Natural killer cell (primary cell): ENCODE measurements around the gene SPAG9. TPM values are rescaled to one million over a fixed set of nuclear protein-coding genes. Genes with fewer than 3 reads are reported as not detected.
A peak's percentile ranks its signal among the peaks of the same experiment; 100 is the strongest.

Experiments used
- ATAC-seq, 3 donors: fragments of 150-1000 bp in 2 of 3; fragments of 200-7000 bp in 1 of 3; cut with Tn5 transposase; 1 replicate in 1 of 3; 2 replicates in 2 of 3; pipeline ENCODE4 v1.10.0; 2021; ENCODE audit warnings: mild to moderate bottlenecking in 2 of 3, moderate library complexity in 2 of 3
- DNase-seq, 2 donors: peaks; one replicate each; pipeline versions ENCODE4 v3.0.0 to v3.0.0-alpha.2; 2013 to 2021; ENCODE audit warnings: mixed read lengths in 1 of 2
- H3K27ac ChIP-seq: one replicate; pipeline ENCODE4 v1.5.1; 2013; ENCODE audit warnings: mild to moderate bottlenecking, low read length
- H3K27me3 ChIP-seq: one replicate; pipeline ENCODE4 v1.6.1; 2013; ENCODE audit warnings: low read length; ENCODE audit not compliant: control insufficient read depth, insufficient read depth
- H3K36me3 ChIP-seq: one replicate; pipeline ENCODE4 v1.6.1; 2013; ENCODE audit warnings: low read length; ENCODE audit not compliant: control insufficient read depth, insufficient read depth
- H3K4me1 ChIP-seq: one replicate; pipeline ENCODE4 v1.6.1; 2013; ENCODE audit warnings: low read length; ENCODE audit not compliant: control insufficient read depth, insufficient read depth
- H3K4me3 ChIP-seq: one replicate; pipeline ENCODE4 v1.5.1; 2013; ENCODE audit warnings: low read length
- H3K9me3 ChIP-seq: one replicate; pipeline ENCODE4 v1.6.1; 2013; ENCODE audit warnings: low read length; ENCODE audit not compliant: control insufficient read depth, insufficient read depth
- H3K27ac Mint-ChIP-seq, 2 donors: one replicate each; pipeline ENCODE4 v1.8.0; 2022; ENCODE audit warnings: mild to moderate bottlenecking in 2 of 2, mixed read lengths in 2 of 2, moderate library complexity in 1 of 2
- H3K27me3 Mint-ChIP-seq, 2 donors: one replicate each; pipeline ENCODE4 v1.8.0; 2022; ENCODE audit warnings: low read depth in 2 of 2, mixed read lengths in 2 of 2
- H3K36me3 Mint-ChIP-seq: one replicate; pipeline ENCODE4 v1.8.0; 2022; ENCODE audit warnings: mixed read lengths
- H3K4me1 Mint-ChIP-seq, 2 donors: one replicate each; pipeline ENCODE4 v1.8.0; 2022; ENCODE audit warnings: mixed read lengths in 2 of 2
- H3K4me3 Mint-ChIP-seq: one replicate; pipeline ENCODE4 v1.8.0; 2022; ENCODE audit warnings: mild to moderate bottlenecking, moderate library complexity, mixed read lengths
- H3K9me3 Mint-ChIP-seq, 2 donors: one replicate each; pipeline ENCODE4 v1.8.0; 2022; ENCODE audit warnings: mixed read lengths in 2 of 2
- WGBS: methylation state at CpG from one replicate; pipeline ENCODE4 v1.1.7; 2013; ENCODE audit warnings: missing lambda C conversion rate; ENCODE audit not compliant: insufficient coverage; 5-methylcytosine and 5-hydroxymethylcytosine counted together
- intact Hi-C: fragments of 100-400 bp; cut with micrococcal nuclease; formaldehyde crosslinking; loops from one replicate; pipeline ENCODE4 v1.14.2; 2022
- total RNA-seq, 4 donors: library from RNA; stranded (reverse); fragments of 120-200 nt in 1 of 4; gene quantifications; one replicate each; pipeline versions ENCODE4 v1.2.3 to v1.2.4, GENCODE V29; 2013 to 2022
- TF ChIP-seq, protein P1 (sequence below): fragments of 200-600 bp; IDR thresholded peaks from one replicate; pipeline ENCODE4 v1.8.0; 2022; ENCODE audit warnings: antibody characterized with exemption

The SPAG9 gene
- total RNA-seq, 3 donors from 2014 or later (not counting 1 experiment from before 2014, with no cell fraction given), result 78.1 to 91.7 (median 90.3) TPM

DNA sequence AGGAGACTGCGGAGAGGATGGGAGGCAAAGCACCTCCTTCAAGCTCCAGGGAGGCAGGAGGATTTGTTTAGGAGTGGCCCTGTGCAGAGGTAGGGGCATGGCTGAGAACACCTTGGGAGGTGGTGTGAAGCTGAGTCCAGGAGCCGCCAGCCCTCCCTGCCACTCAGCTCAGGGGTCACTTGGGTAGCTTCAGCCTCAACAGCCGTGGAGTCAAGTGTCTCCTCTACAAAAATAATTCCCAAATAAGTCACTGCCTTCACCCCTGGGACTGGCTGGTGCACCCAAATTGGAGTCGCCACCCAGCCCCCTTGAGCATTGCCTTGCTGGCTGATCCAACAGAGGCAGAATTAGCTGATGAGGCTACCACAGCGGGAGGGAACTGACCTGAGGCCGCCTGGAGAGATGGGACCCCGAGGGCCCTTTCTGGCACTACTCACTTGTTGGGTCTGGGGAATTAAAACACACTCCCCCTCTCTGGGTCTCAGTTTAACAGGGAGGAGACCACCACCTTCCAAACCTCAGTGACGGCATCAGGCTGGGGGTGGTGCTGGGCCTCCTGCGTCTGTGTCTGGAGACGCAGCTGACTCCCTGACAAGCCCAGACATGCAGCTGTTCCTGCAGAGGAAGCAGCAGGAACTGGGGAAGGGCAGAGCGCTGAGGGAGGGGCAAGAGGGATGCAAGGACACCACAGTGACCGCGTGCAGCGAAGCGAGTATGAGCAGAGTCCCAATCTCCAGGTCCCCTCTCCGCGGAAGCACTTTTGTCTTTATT is 166.7 kb downstream of the SPAG9 start:
- Histone ChIP-seq H3K27me3 (no peaks in the 10 kb centered on the region), H3K4me3 (no peak overlapping the region), H3K4me1 (peaks cover 25% of the 10 kb centered on the region), H3K36me3 (no peaks in the 10 kb centered on the region), H3K9me3 (no peaks in the 10 kb centered on the region), H3K27ac (no peak overlapping the region)
- Mint-ChIP-seq H3K4me3 (no peak overlapping the region), H3K9me3 (no peaks in the 10 kb centered on the region), H3K4me1 (peaks cover 7 to 16% of the 10 kb centered on the region in 2 donors), H3K27ac (no peak overlapping the region), H3K27me3 (peaks cover 8 to 13% of the 10 kb centered on the region in 2 donors), H3K36me3 (no peaks in the 10 kb centered on the region)
- DNase-seq (peak in 1 of 2 donors; percentile 5), ATAC-seq (no peak)
- TF ChIP-seq, protein P1, sequence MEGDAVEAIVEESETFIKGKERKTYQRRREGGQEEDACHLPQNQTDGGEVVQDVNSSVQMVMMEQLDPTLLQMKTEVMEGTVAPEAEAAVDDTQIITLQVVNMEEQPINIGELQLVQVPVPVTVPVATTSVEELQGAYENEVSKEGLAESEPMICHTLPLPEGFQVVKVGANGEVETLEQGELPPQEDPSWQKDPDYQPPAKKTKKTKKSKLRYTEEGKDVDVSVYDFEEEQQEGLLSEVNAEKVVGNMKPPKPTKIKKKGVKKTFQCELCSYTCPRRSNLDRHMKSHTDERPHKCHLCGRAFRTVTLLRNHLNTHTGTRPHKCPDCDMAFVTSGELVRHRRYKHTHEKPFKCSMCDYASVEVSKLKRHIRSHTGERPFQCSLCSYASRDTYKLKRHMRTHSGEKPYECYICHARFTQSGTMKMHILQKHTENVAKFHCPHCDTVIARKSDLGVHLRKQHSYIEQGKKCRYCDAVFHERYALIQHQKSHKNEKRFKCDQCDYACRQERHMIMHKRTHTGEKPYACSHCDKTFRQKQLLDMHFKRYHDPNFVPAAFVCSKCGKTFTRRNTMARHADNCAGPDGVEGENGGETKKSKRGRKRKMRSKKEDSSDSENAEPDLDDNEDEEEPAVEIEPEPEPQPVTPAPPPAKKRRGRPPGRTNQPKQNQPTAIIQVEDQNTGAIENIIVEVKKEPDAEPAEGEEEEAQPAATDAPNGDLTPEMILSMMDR, result no peak
- WGBS, result 72% methylated on average over 17 of the region's 17 CpGs
- intact Hi-C loops, result no loop called here

DNA sequence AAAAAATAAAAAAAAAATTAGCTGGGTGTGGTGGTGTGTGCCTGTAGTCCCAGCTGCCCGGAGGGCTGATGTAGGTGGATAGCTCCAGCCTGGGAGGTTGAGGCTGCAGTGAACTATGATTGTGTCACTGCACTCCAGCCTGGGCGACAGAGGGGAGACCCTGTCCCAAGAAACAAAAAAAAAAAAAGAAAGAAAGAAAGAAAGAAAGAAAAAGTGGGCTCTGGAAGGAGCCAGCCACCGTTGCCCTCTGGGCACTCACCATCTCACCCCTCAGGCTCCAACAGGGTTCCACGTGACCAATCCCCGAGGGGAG is 167.2 kb downstream of the SPAG9 start:
- H3K9me3 Mint-ChIP-seq, result no peaks in the 10 kb centered on the region
- no peak for DNase-seq
- WGBS, result 96% methylated on average over 4 of the region's 5 CpGs
- no peak overlapping the region for H3K4me3 ChIP-seq
- H3K4me1 Mint-ChIP-seq, result peaks cover 7 to 16% of the 10 kb centered on the region in 2 donors
- H3K27me3 Mint-ChIP-seq, result peaks cover 8 to 13% of the 10 kb centered on the region in 2 donors
- no peak overlapping the region for H3K27ac Mint-ChIP-seq
- H3K36me3 Mint-ChIP-seq, result no peaks in the 10 kb centered on the region
- intact Hi-C loops, result no loop called here
- TF ChIP-seq, protein P1, result no peak
- H3K4me3 Mint-ChIP-seq, result no peak overlapping the region
- H3K9me3 ChIP-seq, result no peaks in the 10 kb centered on the region
- H3K27me3 ChIP-seq, result no peaks in the 10 kb centered on the region
- no peak for ATAC-seq
- H3K27ac ChIP-seq, result no peak overlapping the region
- peaks cover 25% of the 10 kb centered on the region for H3K4me1 ChIP-seq
- H3K36me3 ChIP-seq, result no peaks in the 10 kb centered on the region

DNA sequence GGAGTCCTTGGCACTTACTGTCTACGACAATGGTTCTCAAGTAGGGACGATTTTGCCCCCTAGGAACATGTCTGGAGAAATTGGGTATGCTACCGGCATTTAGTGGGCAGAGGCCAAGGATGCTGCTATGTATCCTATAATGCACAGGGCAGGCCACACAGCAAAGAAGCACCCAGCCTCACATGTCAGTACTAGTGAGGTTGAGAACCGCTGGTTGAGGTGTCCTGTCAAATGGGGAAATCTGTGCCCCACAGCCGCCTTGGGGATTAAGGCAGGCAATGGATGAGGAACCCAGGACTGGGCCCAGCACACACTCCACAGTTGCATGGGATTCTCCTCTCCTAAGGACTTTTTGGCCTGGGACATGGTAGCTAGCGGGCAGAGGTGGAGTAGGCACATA is 167.8 kb downstream of the SPAG9 start:
- Mint-ChIP-seq H3K4me1 (peaks cover 7 to 19% of the 10 kb centered on the region in 2 donors), H3K27ac (no peak overlapping the region), H3K9me3 (no peaks in the 10 kb centered on the region), H3K4me3 (no peak overlapping the region), H3K36me3 (no peaks in the 10 kb centered on the region), H3K27me3 (peaks cover 8 to 13% of the 10 kb centered on the region in 2 donors)
- Histone ChIP-seq H3K27me3 (no peaks in the 10 kb centered on the region), H3K27ac (no peak overlapping the region), H3K36me3 (no peaks in the 10 kb centered on the region), H3K9me3 (no peaks in the 10 kb centered on the region), H3K4me3 (no peak overlapping the region), H3K4me1 (peaks cover 25% of the 10 kb centered on the region)
- TF ChIP-seq, protein P1, result no peak
- intact Hi-C loops, result no loop called here
- peak in 1 of 2 donors; percentile 7 for DNase-seq
- ATAC-seq, result no peak
- 92% methylated on average over 6 of the region's 6 CpGs for WGBS

DNA sequence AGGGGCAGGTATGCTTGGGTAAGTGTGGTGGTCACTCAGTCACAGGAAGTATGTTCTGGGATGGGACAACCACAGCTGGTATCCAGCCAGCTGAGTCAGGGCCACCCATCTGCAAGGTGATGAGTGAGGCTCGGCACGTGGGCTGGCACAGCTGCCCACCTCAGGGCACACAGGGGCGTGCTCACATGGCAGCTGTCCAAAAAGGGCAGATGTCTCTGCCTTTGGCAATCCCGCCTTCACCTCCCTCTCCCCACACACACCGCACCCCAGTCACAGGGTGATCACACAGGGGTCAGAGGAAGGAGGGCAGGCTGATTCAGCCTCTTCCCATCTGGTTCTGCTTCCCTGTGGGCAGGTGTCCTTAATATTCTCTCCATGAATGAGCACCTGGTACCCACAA is 168.7 kb downstream of the SPAG9 start:
- intact Hi-C loops, result no loop called here
- peaks cover 7 to 24% of the 10 kb centered on the region in 2 donors for H3K4me1 Mint-ChIP-seq

More for the DNA sequence above, 168.7 kb downstream of the SPAG9 start:
- H3K9me3 ChIP-seq, result no peaks in the 10 kb centered on the region
- no peak overlapping the region for H3K4me3 ChIP-seq
- no peaks in the 10 kb centered on the region for H3K27me3 ChIP-seq
- DNase-seq (peak in 1 of 2 donors; percentile 11), ATAC-seq (no peak)
- no peaks in the 10 kb centered on the region for H3K36me3 Mint-ChIP-seq
- H3K36me3 ChIP-seq, result no peaks in the 10 kb centered on the region
- TF ChIP-seq, protein P1, result no peak
- H3K27ac ChIP-seq, result no peak overlapping the region
- H3K27me3 Mint-ChIP-seq, result peaks cover 8 to 13% of the 10 kb centered on the region in 2 donors
- 18% methylated on average over 5 of the region's 5 CpGs for WGBS
- peaks cover 25% of the 10 kb centered on the region for H3K4me1 ChIP-seq
- H3K9me3 Mint-ChIP-seq, result no peaks in the 10 kb centered on the region
- H3K27ac Mint-ChIP-seq, result no peak overlapping the region
- no peak overlapping the region for H3K4me3 Mint-ChIP-seq
